Smooth muscle cell (in vitro differentiated cells): Measurements from ENCODE around the gene ACTR2. TPM values are rescaled to one million over a fixed set of nuclear protein-coding genes. Genes with fewer than 3 reads are reported as not detected.
A peak's percentile ranks its signal among the peaks of the same experiment; 100 is the strongest.

Experiments used
- DNase-seq: peaks from one replicate; lab custom pipeline; 2025; ENCODE audit not compliant: unreplicated experiment; lab: John Stamatoyannopoulos, UW
- H2AFZ ChIP-seq: fragments of 200-600 bp; sonication (generic); 2 replicates; pipeline ENCODE4 v1.6.0; 2016; ENCODE audit warnings: antibody characterized with exemption, low read depth, mild to moderate bottlenecking
- H3F3A ChIP-seq: fragments of 200-600 bp; sonication (generic); 2 replicates; pipeline ENCODE4 v1.6.0; 2017; ENCODE audit warnings: antibody characterized with exemption, low read depth
- H3K27ac ChIP-seq: fragments of 200-600 bp; sonication (generic); 2 replicates; pipeline ENCODE4 v1.5.1; 2016; ENCODE audit warnings: low read depth, mild to moderate bottlenecking
- H3K27me3 ChIP-seq: fragments of 200-600 bp; sonication (generic); 2 replicates; pipeline ENCODE4 v1.6.1; 2016; ENCODE audit warnings: low read depth, mild to moderate bottlenecking
- H3K36me3 ChIP-seq: fragments of 200-600 bp; sonication (generic); 2 replicates; pipeline ENCODE4 v1.5.1; 2016; ENCODE audit warnings: low read depth
- H3K4me1 ChIP-seq: fragments of 200-600 bp; sonication (generic); 2 replicates; pipeline ENCODE4 v1.5.1; 2016; ENCODE audit warnings: low read depth
- H3K4me2 ChIP-seq: fragments of 200-600 bp; sonication (generic); 2 replicates; pipeline ENCODE4 v1.6.0; 2016; ENCODE audit warnings: mild to moderate bottlenecking
- H3K4me3 ChIP-seq: fragments of 200-600 bp; sonication (generic); 2 replicates; pipeline ENCODE4 v1.5.1; 2016; ENCODE audit warnings: mild to moderate bottlenecking
- H3K79me2 ChIP-seq: fragments of 200-600 bp; sonication (generic); 2 replicates; pipeline ENCODE4 v1.6.0; 2016; ENCODE audit warnings: low read depth, mild to moderate bottlenecking
- H3K9ac ChIP-seq: fragments of 200-600 bp; sonication (generic); 2 replicates; pipeline ENCODE4 v1.6.0; 2016; ENCODE audit warnings: low read depth
- H3K9me3 ChIP-seq: fragments of 200-600 bp; sonication (generic); replicated peaks from 2 replicates; pipeline ENCODE4 v1.5.1; 2016; ENCODE audit warnings: low read depth
- H4K20me1 ChIP-seq: fragments of 200-600 bp; sonication (generic); 2 replicates; pipeline ENCODE4 v1.6.0; 2016; ENCODE audit warnings: low read depth
- CTCF ChIP-seq: fragments of 200-600 bp; sonication (generic); IDR thresholded peaks from 2 replicates; pipeline ENCODE4 v1.5.1; 2017; ENCODE audit warnings: borderline replicate concordance, mild to moderate bottlenecking, antibody characterized with exemption; ENCODE audit not compliant: insufficient read depth, poor library complexity, severe bottlenecking
- WGBS: methylation state at CpG from one replicate; pipeline ENCODE4 v1.1.7; 2016; ENCODE audit warnings: low lambda C conversion rate; 5-methylcytosine and 5-hydroxymethylcytosine counted together
- polyA plus RNA-seq: library from polyadenylated mRNA; unstranded; fragments of >200 nt; fragmentation: Nextera tagmentation; extraction: Ambion mirVana; gene quantifications from 2 replicates; pipeline ENCODE4 v1.2.1, GENCODE V29; 2016
- total RNA-seq: library from RNA; depleted of rRNA; stranded (reverse); fragments of >200 nt; gene quantifications from 2 replicates; pipeline ENCODE4 v1.2.3, GENCODE V29; 2014

The ACTR2 gene
- total and polyA plus RNA-seq, 2 experiments from 2014 or later: 108 to 174 TPM

- no peak overlapping the region for H2AFZ ChIP-seq
- H3K9me3 ChIP-seq: no peaks in the 10 kb centered on the region
- peaks cover 2% of the 10 kb centered on the region for H3K36me3 ChIP-seq
- no peak overlapping the region for H3K4me3 ChIP-seq
- H4K20me1 ChIP-seq: no peaks in the 10 kb centered on the region
- H3K27me3 ChIP-seq: no peaks in the 10 kb centered on the region
- H3K4me2 ChIP-seq: peak overlapping the region; percentile 42
- no peaks in the 10 kb centered on the region for H3K79me2 ChIP-seq
- peaks cover 35% of the 10 kb centered on the region for H3F3A ChIP-seq
- H3K4me1 ChIP-seq: peaks cover 39% of the 10 kb centered on the region
- no peak overlapping the region for H3K9ac ChIP-seq
- DNase-seq: no peak
- peak overlapping the region; percentile 62 for H3K27ac ChIP-seq
- WGBS: 69% methylated on average over 5 of the region's 5 CpGs
- TF ChIP-seq CTCF: no peak
These were observed 49.0 kb downstream of the ACTR2 start for GRCh38 chr2:65276609-65277008.

- Histone ChIP-seq H3K27me3 (no peaks in the 10 kb centered on the region), H3K4me1 (peaks cover 42% of the 10 kb centered on the region), H3K9ac (no peak overlapping the region), H3K4me2 (no peak overlapping the region), H3K27ac (peak overlapping the region; percentile 62), H3K4me3 (no peak overlapping the region), H3F3A (peaks cover 35% of the 10 kb centered on the region), H2AFZ (no peak overlapping the region), H3K9me3 (no peaks in the 10 kb centered on the region), H3K79me2 (no peaks in the 10 kb centered on the region), H4K20me1 (no peaks in the 10 kb centered on the region), H3K36me3 (no peaks in the 10 kb centered on the region)
- no peak for TF ChIP-seq CTCF
- WGBS: 71% methylated on average over 3 of the region's 3 CpGs
- DNase-seq: no peak
These were observed 49.5 kb downstream of the ACTR2 start for GRCh38 chr2:65277118-65277517.

DNA sequence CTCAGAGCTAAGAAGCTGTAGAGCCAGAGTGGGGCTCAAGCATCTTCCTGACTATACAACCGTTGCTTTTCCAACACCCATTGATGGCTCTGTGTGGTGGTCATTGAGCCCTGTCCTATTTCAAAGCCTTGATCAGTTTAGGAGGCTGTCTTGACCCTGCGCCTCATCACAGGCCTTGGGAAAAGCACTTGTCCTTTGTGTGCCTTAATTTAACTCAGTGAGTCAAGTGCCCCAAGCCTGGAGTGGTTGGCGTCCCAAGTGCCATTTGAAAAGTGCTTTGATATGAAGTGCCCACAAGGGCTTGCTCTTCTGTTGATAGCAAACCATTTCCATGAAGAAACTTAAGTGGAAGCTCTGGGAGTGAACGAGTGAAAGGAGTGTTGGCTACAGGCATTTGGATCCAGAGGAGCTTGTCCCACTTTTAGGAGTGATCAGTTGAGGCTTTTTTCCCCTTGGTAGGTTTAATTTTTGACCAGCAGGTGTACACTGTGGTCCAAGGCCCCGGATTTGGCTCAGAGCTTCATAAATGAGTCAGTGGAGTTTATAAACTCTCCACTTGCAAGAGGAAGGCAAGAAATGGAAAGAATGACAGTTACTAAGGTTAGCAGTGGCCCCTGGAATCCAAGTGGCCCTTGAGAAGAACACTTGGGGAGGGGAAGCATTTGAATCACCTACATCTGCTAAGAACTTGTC, 50.3 kb downstream of the ACTR2 start:
- TF ChIP-seq CTCF: no peak
- Histone ChIP-seq H3K9me3 (no peaks in the 10 kb centered on the region), H3K79me2 (no peaks in the 10 kb centered on the region), H3K36me3 (no peaks in the 10 kb centered on the region), H3K4me1 (peaks cover 47% of the 10 kb centered on the region), H3K4me3 (no peak overlapping the region), H2AFZ (no peak overlapping the region), H3K27me3 (no peaks in the 10 kb centered on the region), H4K20me1 (no peaks in the 10 kb centered on the region), H3F3A (peaks cover 36% of the 10 kb centered on the region), H3K4me2 (peak overlapping the region; percentile 65), H3K27ac (peak overlapping the region; percentile 73), H3K9ac (no peak overlapping the region)
- 73% methylated on average over 5 of the region's 5 CpGs for WGBS
- no peak for DNase-seq

- no peak for TF ChIP-seq CTCF
- H3K79me2 ChIP-seq: no peaks in the 10 kb centered on the region
- DNase-seq: no peak
- no peaks in the 10 kb centered on the region for H4K20me1 ChIP-seq
- no peak overlapping the region for H2AFZ ChIP-seq
- 42% methylated on average over 6 of the region's 6 CpGs for WGBS
- no peak overlapping the region for H3K9ac ChIP-seq
- H3K36me3 ChIP-seq: no peaks in the 10 kb centered on the region
- H3K4me3 ChIP-seq: no peak overlapping the region
- H3K9me3 ChIP-seq: no peaks in the 10 kb centered on the region
- peaks cover 33% of the 10 kb centered on the region for H3F3A ChIP-seq
- peak overlapping the region; percentile 73 for H3K27ac ChIP-seq
- H3K4me2 ChIP-seq: peak overlapping the region; percentile 65
- no peaks in the 10 kb centered on the region for H3K27me3 ChIP-seq
- H3K4me1 ChIP-seq: peaks cover 50% of the 10 kb centered on the region
These were observed 50.9 kb downstream of the ACTR2 start for GRCh38 chr2:65278531-65278981.
